HG03064 (cell line): ENCODE measurements around the gene POLR2J2.
"Not testable (repeated sequence)": the region's sequence is repeated elsewhere in the genome, so short reads cannot be mapped to it uniquely, and the experiment has no call there.

Experiments used
- ATAC-seq: cut with Tn5 transposase; IDR thresholded peaks from one replicate; pipeline ENCODE4 v1.9.1; 2021; ENCODE audit warnings: low read depth; ENCODE audit not compliant: unreplicated experiment

POLR2J2 gene

DNA sequence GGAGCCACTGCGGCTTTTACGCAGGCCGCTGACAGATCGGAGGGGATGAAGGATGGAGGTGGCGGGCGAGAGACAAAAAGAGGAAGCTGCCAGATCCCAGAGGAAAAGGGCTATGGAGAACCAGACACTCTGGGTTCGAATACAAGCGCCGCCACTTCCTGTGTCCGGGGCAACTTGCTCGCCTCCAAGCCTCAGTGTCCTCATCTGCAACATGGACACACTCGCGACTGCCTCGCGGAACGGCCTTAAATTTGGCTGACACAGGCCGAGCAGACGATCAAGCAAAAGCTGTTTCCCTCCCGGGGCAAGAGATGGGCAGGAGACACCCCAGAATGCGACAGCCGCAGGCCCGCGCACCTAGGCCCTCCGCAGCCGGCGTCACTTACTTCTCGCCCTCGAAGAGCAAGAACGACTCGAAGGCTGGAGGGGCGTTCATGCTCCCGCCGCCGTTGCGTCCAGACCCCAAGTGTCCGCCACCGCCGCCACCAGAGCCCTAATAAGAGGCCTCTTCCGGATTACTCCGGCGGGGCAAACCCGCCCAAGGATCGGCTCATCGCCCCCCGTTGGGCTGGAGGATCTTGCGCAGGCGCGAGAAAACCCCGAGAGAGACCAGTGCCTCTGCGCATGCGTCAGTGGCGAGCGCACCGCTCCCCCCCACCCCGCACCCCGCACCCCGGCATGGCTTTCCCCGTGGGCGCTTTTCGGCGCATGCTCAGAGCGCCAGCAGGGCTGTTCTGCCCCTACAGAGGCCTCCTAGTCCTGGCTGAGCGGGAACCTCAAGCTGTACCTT is at the start of gene POLR2J2:
Gene POLR2J2 (minus strand): TSS at position 498 of the 790 bp plus-strand sequence. CDS start 62 bp downstream, at position 436.
- peak; percentile 51 for ATAC-seq

DNA sequence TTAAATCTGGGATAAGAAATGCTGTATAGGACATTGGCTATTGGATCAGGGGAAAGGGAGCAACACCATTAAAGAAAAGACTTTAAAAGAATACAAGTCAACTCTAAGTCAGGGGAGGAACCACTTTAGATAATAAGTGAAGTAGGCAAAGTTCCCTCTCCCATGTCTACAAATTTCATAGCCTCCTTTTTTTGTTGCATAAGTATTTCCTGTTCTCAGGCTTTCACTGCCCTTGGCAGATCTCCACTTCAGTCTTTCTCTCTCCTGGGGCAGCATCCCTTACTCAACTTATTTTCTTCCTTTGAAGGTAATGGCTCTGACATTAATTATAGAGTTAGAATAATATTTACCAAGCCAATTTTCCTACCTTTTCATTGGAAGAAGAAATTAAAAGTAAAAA is 47.0 kb upstream of the POLR2J2 start:
- ATAC-seq, result not testable (repeated sequence)

DNA sequence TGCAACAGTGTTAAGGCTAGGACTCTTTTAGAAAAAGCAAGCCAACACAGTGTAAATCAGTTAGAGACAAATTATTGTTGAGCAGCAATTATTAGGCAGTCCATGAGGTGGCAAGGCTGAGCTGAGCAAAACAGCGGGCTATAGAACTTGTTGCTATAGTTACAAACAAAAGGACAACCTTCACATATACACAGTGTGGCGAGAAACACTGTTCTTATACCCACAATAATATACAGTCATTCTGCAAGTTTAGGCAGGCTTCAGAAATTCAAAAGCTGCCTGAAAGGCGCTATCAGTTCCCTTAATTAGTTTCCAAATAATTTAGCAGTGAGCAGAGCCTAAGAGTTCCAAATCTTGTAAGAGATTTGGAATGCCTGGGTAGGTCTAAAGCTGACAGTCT is 44.3 kb upstream of the POLR2J2 start:
- ATAC-seq, result not testable (repeated sequence)

DNA sequence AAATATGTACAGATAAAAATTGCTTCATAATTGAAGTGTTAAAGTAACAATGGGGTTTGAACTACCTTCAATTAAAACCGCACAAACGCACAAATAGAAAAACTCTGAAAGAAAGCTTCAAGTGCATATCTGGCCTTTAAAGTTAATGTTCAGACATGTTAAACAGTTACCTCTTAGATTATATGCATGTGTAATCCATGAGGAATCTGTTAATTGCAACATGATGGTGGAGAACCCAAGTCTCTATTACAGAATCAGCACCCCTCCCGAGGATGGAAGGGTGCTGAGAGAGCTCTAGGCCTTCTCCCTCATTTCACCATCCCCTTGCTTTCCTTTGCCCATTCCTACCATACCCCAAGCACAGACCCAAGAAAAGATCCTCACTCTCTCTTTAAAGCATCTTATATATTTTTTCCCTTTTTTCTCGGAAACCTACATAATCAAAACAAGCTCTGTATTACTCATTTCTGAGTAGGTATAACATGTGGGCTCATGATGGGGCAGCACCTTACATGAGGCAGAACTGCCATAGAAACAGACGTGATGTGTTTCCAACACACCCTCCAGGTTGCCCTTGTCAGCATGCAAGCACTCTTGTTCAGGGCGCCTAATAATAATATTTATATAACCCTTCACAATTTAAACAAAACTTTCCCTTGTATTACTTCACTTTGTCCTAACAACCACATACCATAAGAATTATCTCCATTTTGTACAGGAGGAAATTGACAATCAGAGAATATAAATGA is 43.5 kb upstream of the POLR2J2 start:
- ATAC-seq, result not testable (repeated sequence)

DNA sequence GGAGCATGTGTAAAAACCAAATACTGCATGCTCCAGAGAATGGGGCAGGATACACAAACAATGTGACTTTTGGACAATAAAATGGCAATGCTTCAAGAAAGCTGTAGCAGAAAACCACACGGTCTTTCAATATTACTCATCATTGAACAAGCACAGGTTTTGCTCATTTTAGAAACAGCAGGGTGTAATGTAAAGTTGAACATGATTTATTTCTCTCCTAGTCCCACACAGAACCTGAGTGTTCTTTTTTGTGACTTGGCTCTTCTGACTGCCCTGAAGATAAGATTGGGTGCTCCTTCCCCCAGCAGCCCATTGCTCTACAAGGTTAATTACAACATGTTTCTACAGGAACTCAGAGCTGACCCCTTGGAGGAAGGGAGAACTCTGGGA is 42.2 kb upstream of the POLR2J2 start:
- peak; percentile 83 for ATAC-seq

DNA sequence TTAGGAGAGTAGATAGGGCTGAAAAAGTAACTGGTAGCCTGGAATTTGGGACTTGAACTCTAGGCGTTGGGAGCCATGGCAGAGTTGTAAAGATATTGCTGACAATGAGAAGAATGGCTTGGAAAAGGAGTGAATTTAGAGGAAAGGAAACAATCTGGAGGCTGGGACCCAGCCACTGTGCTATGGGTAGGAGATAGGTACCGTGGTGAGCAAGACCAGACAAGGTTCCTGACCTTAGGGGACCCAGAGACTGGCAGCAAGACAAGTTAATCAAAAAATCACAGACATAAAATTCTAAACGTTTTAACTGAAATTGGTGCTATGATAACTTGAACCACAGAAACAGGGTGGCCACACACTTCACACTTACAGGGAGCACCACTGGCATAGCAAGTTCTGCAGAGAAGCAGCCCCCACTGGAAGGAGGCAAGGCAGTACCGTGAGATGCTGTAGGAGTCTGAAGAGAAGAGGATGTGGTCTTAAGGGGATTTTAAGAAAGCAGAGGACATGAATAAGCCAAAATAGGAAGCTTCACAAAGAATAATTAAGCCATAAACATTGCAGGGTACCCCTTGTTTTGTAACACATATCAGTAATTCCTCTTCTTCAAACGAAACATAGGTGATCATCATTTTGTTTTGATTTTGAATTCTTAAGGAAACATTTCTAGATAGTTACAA is 41.7 kb upstream of the POLR2J2 start:
- peak; percentile 80 for ATAC-seq

DNA sequence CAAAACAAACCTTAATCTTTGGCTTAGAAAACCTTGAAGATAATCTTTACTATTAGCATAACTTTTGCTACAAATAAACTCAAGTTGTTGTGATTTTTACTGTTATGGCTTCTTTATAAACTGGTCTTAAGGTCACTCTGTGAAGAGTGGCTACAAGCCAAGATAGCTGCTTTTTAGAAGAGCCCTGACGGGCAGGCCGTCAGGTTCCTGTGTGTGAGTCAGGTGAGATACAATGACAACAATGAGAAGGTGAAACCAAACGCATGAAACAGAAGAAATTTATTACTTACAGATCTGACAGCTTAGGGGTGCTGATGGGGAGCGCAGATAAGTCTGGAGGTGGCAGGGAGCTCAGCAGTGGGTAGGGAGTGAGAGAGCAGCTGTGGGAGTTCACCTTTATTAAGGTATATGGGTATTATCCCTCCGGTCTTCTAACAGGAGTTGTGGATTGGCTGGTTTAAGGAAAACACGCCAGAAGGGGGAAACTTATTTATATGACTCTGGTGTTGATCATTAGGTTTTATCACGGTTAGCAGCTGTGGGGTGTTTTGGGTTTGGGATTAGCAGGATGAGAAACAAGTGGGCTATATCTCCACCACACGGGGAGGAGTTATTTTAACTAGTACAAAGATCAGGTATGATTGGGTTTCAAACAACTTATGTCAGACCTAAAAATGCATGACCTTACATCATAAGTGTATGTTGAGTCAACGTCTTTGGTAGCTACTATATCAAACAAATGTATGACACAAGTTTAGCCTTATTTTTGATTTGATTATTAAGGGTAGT is 27.7 kb upstream of the POLR2J2 start:
- ATAC-seq, result not testable (repeated sequence)

DNA sequence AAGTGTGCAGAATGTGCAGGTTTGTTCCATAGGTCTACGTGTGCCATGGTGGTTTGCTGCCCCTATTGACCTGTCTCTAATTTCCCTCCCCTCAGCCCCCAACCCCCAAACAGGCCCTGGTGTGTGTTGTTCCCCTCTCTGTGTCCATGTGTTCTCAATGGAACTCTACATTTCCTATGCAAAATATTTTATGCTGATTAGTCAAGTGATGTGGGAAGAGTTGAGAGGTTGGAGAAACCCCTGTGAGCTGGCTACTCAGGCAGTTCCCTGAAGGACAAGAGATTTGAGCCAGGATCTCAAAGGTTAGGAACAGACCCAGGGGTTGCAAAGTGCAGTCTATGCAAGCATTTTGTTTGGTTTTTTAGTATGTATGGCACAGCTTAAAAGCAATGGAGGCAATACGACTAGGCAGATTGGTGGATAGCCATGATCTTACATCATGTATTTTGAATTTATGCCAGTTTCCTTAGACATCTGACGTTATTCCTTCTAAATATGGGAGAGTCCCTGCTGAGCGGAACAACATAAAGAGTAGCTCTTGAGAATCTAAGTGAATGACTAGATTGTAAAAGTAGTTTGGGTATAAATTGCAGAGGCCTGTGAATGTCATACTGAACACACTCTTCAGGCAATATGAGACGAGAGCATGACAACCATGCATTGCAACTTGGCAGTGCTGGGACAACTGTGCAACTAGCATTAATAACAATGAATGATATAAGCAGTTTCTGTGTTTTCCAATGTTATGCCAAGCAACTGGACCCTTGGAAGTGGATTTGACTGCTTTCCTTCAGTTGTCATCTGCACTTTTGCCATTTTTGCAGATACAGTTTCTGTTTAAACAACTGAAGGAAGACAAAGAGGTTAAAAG is 26.4 kb upstream of the POLR2J2 start:
- not testable (repeated sequence) for ATAC-seq

DNA sequence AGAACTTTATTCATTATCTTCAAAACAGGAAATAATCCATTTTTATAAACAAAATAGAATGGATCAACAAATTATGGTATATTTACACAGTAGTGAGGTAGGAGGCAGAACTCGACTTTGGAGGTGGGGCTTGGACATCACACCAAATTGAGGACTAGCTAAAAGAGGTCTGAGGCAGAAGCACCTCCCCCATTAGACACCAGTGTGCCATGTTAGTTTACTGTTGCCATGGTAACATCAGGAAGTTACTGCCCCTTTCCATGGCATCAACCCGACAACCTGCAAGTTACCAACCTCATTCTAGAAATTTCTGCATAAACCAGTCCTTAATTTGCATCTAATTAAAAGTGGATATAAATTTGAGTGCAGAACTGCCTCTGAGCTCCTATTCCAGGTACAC is 24.5 kb upstream of the POLR2J2 start:
- not testable (repeated sequence) for ATAC-seq

DNA sequence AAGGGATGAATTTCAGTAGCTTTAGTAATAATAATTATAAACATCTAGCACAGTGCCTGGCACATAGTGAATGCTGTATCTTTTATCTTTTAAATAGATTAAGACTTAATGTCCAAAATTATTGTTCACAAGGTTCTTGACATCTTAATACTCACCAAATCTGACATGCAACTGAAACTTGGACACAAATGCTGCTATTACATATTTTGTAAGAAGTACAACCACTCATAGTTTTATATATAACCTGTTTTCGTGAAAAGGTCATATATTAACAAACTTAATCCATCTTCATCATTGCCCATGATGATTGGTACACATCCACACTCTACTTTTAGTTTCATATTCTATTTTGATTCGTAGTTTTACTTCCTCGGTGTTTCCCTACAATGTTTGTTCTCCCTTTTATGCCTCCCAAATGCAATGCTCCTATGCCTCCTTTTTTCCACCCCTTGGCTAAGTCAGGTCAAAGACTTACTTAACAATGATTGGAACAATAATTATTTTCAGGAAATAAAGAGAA is 23.6 kb upstream of the POLR2J2 start:
- ATAC-seq, result not testable (repeated sequence)

DNA sequence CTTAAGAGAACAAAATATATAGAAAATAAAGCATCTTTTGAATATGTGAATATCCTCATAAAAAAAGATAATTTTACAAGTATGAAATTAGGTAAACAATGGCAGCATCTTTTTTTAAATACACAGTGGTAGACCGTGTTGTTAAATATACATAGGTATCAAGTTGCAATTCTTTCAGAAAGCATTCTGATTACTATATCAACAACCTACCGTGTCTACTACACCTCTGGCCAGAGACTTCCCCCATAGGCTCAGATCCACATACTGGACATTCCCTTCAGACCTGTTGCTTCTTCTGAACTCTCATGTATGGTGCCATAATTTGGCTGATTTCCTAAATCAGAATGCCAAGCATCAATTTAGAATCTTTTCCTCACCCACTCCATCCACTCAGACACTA is 22.5 kb upstream of the POLR2J2 start:
- ATAC-seq, result not testable (repeated sequence)

DNA sequence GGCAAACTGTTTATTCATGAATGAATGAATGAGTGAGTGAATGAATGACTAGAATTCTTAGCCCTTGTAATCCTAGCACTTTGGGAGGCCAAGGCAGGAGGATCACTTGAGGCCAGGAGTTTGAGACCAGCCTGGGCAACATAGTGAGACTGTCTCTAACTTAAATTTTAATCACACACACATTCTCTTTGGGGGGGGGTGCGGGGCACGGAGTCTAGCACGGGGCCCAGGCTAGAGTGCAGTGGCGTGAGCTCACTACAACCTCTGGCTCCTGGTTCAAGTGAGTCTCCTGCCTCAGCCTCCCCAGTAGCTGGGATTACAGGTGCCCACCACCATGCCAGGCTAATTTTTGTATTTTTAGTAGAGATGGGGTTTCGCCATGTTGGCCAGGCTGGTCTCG is 19.1 kb upstream of the POLR2J2 start:
- ATAC-seq, result not testable (repeated sequence)

DNA sequence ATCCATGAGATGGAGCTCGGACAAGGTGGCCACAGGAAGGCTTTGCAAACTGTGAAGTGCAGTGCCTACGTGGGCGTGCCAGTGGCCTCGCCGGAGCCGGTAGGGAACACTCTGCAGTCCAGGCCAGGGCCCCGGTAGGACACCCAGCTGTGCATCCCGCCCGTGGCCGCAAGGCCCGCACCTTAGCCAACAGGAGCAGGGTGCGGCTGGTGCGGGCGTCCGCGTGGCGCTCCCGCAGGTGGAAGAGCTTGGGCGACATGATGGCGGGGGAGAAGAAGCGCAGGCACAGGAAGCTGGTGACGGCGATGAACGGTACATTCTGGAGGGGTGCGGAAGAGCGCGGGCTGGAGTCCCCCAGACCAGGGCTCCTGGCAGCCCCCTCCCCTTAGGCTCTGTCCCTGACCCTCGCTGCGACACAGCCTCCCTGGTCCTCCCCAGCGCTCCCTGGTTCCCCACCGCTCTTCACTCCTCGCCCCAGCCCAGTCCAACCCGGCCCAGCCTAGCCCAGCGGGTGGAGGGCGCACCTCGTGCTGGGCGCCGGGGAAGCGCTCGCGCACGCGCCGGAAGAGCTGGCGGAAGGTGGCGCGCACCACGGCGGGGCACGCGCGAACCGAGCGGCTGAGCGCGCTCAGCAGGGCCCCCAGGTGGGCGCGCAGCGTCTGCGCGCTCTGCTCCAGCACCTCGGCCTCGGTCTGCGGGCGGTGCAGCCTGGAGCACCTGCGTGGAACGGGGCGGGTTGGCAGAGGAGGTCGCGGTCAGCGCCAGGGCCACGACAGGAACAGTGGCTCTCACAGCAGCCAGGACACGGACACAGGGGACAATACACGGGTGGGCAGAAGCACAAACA is 18.2 kb upstream of the POLR2J2 start:
- ATAC-seq, result peak; percentile 56

DNA sequence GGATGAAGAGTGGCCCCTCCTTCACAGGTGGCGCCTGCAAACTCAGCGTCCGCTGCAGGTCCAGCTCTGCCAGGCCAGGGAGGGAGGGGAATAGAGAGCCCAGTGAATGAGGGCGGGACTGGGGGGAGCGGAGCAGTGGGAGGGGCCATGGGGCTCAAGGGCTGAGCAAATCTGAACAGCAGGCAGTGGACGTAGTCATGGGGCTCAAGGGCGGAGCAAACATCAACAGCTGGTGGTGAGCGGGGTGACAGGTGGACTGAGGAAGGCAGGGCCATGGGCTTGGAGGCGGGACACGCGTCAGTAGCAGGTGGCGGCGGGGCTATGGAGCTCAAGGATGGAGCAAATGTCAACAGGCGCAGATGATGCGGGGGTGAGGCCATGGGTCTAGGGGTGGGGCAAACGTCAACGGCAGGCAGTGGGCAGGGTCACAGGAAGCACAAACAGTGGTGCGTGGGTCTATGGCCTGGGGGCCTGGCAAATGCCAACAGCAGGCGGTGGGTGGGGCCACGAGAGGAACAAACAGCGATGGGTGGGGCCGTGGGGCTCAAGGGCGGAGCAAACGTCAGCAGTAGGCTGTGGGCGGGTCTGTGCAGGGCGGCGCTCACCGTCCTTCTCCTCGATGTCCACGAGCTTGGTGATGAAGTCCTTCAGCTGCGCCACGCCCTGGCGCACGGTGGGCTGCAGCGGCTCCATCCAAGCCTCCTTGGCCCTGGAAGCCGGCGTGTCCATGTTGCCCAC is 17.0 kb upstream of the POLR2J2 start:
- ATAC-seq, result peak; percentile 70

DNA sequence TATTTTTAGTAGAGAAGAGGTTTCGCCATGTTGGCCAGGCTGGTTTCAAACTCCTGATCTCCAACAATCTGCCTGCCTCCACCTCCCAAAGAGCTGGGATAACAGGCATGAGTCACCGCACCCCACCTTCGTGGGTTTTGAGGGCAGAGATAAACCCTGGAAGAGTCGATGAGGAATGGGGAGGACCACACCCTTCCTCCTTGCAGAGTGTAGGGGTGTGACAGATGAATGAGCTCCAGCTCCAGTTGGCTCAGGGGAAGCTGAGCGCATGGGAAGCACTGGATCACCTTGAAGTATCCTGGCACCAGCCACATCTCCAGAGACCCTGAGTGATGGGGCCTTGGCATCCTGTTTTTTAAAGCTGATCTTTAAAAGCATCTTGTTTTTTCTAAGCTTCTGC is 11.1 kb upstream of the POLR2J2 start:
- ATAC-seq, result not testable (repeated sequence)

DNA sequence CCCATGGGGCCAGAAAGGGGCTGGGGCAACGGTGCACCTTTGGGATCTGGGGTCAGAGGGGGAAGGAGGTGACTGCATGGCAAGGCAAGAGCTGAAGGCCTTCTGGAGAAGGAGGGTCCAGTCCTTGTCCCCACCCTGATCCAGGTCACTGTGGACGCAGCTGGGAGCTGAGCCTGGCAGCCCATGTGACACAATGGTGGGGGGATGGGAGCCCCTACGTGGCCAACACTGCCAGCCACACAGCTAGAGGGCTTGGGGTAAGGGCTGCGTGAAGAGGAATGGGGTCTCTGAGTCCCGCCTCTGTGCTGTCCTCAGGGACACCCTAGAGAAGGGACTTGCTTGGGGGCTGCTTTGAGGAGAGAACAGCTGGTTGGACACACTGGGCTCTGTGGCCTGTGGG is 9.3 kb upstream of the POLR2J2 start:
- not testable (repeated sequence) for ATAC-seq

DNA sequence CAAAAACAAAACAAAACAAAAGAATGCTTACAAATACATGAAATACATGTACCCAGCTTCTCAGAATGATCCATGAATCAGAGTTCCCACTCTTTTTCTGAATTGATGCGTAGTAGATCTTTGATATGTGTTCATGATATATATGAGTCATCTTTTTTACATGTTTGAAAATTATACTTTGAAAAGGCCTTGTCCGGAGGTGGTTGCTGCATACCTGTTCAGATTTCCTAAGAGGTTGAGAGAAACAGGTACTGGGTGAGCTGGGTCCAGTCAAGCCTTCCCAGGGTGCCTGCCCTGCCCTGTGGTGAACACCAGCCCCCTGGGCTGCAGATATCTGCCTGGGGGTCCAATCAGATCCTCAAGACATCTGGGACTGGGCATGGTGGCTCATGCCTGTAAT is 4.1 kb upstream of the POLR2J2 start:
- not testable (repeated sequence) for ATAC-seq
